ACC112 (cell line): ENCODE measurements around the gene CCDC83.
A peak's percentile ranks its signal among the peaks of the same experiment; 100 is the strongest.
"Not testable (repeated sequence)": the region's sequence is repeated elsewhere in the genome, so short reads cannot be mapped to it uniquely, and the experiment has no call there.

Experiments used
- H2AFZ ChIP-seq: fragments of 200-600 bp; sonication (generic); one replicate; pipeline ENCODE4 v1.6.0; 2017; ENCODE audit warnings: antibody characterized with exemption, low read length; ENCODE audit not compliant: unreplicated experiment
- H3K27ac ChIP-seq: fragments of 200-600 bp; sonication (generic); 2 replicates; pipeline ENCODE4 v1.5.1; 2014; ENCODE audit warnings: low read depth, mild to moderate bottlenecking, antibody characterized with exemption, low read length, moderate library complexity
- H3K27me3 ChIP-seq: fragments of 200-600 bp; sonication (generic); 2 replicates; pipeline ENCODE4 v1.6.1; 2014; ENCODE audit warnings: mild to moderate bottlenecking, antibody characterized with exemption, low read length, moderate library complexity, mixed read lengths; ENCODE audit not compliant: insufficient read depth
- H3K36me3 ChIP-seq: fragments of 200-600 bp; sonication (generic); 2 replicates; pipeline ENCODE4 v1.6.1; 2016; ENCODE audit warnings: mild to moderate bottlenecking, antibody characterized with exemption, low read length, moderate library complexity, mixed read lengths; ENCODE audit not compliant: insufficient read depth
- H3K4me1 ChIP-seq: fragments of 200-600 bp; sonication (generic); one replicate; pipeline ENCODE4 v1.6.1; 2016; ENCODE audit warnings: low read length, mixed read lengths; ENCODE audit not compliant: insufficient read depth, unreplicated experiment, control insufficient read depth
- H3K4me3 ChIP-seq: fragments of 200-600 bp; sonication (generic); 2 replicates; pipeline ENCODE4 v1.5.1; 2014; ENCODE audit warnings: mild to moderate bottlenecking, low read depth, low read length
- H3K79me2 ChIP-seq: fragments of 200-600 bp; sonication (generic); one replicate; pipeline ENCODE4 v1.6.0; 2016; ENCODE audit warnings: low read length; ENCODE audit not compliant: control insufficient read depth, unreplicated experiment, insufficient read depth

The CCDC83 gene

DNA sequence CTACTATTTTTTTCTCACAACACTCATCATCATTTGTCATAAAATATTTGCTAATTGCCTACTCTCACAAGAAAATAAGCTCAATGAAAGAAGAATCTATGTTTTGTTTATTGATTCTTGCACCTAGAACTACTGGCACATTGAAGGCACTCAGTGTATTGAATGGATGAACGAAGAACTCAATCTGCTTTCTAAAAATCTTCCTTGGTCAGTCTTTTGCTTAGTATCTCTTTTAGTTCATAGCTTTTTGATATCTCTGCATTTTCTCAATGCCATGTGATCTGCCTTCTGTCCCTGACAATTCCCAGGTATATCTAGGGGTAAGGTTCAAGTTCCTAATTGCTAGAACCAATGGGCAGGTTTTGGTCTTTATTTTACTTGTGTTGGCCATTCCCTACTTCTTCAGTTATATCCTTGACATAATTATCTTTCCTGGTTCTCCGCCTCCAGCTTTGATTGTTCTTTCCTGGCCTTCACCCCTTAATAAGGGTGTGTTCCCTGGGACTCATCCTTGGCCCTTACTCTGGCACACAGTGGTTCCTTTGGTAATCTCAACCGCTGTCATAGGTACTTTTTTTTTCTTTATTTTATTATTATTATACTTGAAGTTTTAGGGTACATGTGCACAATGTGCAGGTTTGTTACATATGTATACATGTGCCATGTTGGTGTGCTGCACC lies 96.4 kb downstream of the CCDC83 start:
- Histone ChIP-seq H3K27me3 (no peaks in the 10 kb centered on the region), H3K4me1 (peaks cover 44% of the 10 kb centered on the region), H3K27ac (no peak overlapping the region), H3K36me3 (peaks cover 14% of the 10 kb centered on the region; the same call in 1 of the 2 replicates), H3K79me2 (no peaks in the 10 kb centered on the region), H2AFZ (no peak overlapping the region), H3K4me3 (no peak overlapping the region)

DNA sequence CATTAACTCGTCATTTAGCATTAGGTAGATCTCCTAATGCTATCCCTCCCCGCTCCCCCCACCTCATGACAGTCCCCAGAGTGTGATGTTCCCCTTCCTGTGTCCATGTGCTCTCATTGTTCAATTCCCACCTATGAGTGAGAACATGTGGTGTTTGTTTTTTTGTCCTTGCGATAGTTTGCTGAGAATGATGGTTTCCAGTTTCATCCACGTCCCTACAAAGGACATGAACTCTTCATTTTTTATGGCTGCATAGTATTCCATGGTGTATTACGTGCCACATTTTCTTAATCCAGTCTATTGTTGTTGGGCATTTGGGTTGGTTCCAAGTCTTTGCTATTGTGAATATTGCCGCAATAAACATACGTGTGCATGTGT lies 96.9 kb downstream of the CCDC83 start:
- H3K4me1 ChIP-seq, result peaks cover 42% of the 10 kb centered on the region
- H2AFZ ChIP-seq, H3K79me2 ChIP-seq, H3K4me3 ChIP-seq, H3K27me3 ChIP-seq, H3K27ac ChIP-seq: not testable (repeated sequence)
- H3K36me3 ChIP-seq, result peaks cover 17% of the 10 kb centered on the region; the same call in 1 of the 2 replicates

DNA sequence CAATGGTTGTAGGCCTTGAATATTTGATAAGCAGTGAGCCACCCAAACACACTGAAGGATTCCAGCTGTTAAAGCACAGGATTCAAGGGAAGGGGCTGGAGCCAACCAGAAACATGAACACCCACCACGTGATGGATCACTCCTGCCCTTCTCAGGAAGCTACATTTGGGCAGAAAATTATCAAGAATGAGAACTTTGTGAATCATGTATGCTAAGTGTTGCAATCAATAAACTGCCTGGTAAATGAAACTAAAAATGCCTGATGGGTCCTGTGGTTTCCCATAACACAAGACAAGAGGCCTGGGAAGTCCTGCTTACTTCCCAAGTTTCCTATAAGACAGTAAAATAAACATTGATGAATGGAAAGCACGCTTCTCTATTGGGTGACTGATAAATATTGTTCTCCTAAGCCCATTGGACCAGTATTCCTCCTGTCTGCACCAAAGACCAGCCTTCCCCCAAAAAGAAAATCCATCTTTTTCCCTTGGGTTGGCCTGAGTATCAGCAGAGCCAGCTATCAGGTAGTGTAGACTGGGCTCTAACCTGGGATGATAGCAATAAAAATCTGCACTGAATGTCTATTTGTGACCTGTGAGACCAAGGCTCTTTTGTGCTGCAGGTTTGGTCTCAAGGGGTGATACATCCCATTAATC lies 98.4 kb downstream of the CCDC83 start:
- Histone ChIP-seq H3K36me3 (peaks cover 31% of the 10 kb centered on the region; the same call in 1 of the 2 replicates), H3K4me3 (no peak overlapping the region), H3K27ac (peak overlapping the region; percentile 64), H3K27me3 (no peaks in the 10 kb centered on the region), H2AFZ (no peak overlapping the region), H3K79me2 (no peaks in the 10 kb centered on the region), H3K4me1 (peaks cover 28% of the 10 kb centered on the region)

DNA sequence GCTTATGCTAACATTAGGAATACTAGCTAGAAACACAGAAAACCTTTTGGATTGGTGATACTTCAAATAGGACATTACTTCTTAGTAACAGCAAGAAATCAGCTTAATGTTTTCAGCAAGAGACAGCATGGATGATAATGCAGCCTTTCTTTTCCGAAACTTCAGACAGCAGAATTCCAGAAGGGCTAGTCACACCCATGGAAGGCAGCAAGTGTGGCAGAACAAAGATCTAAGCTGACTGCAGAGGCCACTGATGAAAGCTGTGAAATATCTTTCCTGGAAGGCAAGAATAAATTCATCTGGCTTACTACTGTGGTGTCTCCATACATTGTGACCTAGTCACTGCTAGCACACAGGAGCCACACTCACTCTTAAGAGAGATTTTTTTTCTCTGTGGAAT lies 100.3 kb downstream of the CCDC83 start:
- Histone ChIP-seq H3K4me1 (peaks cover 21% of the 10 kb centered on the region), H3K27ac (no peak overlapping the region), H3K79me2 (no peaks in the 10 kb centered on the region), H3K4me3 (no peak overlapping the region), H3K36me3 (peaks cover 32% of the 10 kb centered on the region; the same call in 1 of the 2 replicates), H3K27me3 (no peaks in the 10 kb centered on the region), H2AFZ (no peak overlapping the region)

DNA sequence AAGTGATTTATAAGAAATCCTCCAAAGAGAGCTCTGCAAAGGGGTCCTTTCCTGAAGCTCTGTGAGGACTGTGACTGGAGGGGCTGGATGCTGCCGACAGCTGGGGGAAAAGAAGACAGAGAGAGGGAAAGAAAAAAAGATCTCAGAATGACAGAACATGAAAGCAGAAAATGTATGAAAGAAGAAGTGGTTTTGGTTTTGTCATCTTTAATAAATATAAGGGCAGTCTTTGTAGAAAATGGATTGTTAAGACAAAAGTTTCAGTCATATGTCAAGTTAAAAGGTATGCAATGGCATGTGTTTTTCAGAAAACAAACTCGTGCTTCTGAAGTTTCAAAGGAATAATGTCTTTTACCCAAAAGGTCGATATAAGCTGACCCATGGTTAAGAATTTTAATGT lies 105.5 kb downstream of the CCDC83 start:
- no peak overlapping the region for H2AFZ ChIP-seq
- H3K4me3 ChIP-seq, result no peak overlapping the region
- peaks cover 14% of the 10 kb centered on the region for H3K79me2 ChIP-seq
- no peak overlapping the region for H3K27ac ChIP-seq
- no peaks in the 10 kb centered on the region for H3K27me3 ChIP-seq
- H3K4me1 ChIP-seq, result peaks cover 29% of the 10 kb centered on the region
- H3K36me3 ChIP-seq, result peaks cover 38% of the 10 kb centered on the region; the same call in 1 of the 2 replicates

DNA sequence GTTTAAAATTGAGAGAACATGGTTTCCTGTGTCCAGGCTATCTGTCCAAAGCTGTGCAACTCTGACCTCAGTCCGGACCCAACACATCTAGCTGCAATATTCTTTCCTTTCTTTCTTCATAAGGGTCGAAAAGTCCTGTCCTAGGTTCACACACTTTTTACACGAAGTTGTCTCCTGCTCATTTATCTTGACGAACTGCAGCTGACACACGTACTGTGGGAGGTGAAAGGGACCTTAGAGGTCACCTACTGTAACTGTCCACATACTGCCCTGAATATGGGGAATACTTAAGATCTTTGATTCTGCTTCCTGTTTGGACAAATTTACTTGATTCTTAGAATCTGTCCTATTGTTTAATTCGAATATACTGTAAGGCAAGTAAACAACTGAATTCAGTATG lies 105.9 kb downstream of the CCDC83 start:
- Histone ChIP-seq H3K79me2 (peaks cover 17% of the 10 kb centered on the region), H3K36me3 (peaks cover 35% of the 10 kb centered on the region; the same call in 1 of the 2 replicates), H2AFZ (no peak overlapping the region)

DNA sequence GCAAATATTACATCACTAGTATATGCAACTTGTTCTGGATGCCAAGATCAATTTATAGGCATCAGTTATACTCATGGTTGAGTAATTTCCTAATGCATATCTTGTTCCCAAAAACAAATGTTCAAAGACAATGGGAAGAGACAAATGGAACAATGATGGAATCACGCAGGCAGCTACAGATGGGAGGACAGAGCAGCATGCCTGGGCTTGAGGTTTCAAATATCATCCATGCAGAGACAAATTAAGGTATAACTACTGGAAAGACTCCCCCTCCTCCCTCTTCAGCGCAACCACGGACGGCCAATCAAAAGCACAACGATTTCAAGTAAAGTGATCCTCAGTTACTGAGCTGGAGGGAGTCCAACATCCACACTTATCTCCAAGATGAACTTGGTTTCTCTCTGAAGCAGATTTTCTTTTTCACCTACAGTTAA lies 106.8 kb downstream of the CCDC83 start:
- Histone ChIP-seq H3K4me3 (peak overlapping the region; percentile 14; the same call in 1 of the 2 replicates), H3K4me1 (peaks cover 22% of the 10 kb centered on the region), H3K36me3 (peaks cover 36% of the 10 kb centered on the region), H3K79me2 (peaks cover 24% of the 10 kb centered on the region), H3K27me3 (no peaks in the 10 kb centered on the region), H2AFZ (no peak overlapping the region), H3K27ac (peak overlapping the region; percentile 74)

More for the DNA sequence above, 105.9 kb downstream of the CCDC83 start:
- no peak overlapping the region for H3K4me3 ChIP-seq
- no peaks in the 10 kb centered on the region for H3K27me3 ChIP-seq
- peaks cover 25% of the 10 kb centered on the region for H3K4me1 ChIP-seq
- peak overlapping the region; percentile 39 for H3K27ac ChIP-seq

DNA sequence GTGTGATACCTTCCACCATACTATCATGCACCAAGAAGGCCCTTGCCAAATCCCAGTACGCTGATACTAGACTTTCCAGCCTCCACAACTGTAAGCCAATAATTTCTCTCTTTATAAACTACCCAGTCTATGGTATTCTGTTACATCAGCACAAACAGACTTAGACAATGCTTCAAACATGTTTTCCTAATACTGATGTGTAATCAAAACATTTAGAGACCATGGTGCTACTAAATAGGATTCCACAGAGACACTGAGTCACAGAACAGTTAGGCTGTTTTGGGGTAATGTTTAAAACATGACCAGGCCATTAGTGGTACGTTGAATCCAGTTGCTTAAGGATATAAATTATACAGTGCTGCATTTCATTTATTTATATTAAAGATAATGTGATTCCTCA lies 110.0 kb downstream of the CCDC83 start:
- H3K27ac ChIP-seq, result peak overlapping the region; percentile 45
- peaks cover 32% of the 10 kb centered on the region for H3K4me1 ChIP-seq
- peaks cover 40% of the 10 kb centered on the region for H3K79me2 ChIP-seq
- peaks cover 25% of the 10 kb centered on the region; the same call in 1 of the 2 replicates for H3K36me3 ChIP-seq
- no peak overlapping the region for H2AFZ ChIP-seq
- no peaks in the 10 kb centered on the region for H3K27me3 ChIP-seq
- no peak overlapping the region for H3K4me3 ChIP-seq

DNA sequence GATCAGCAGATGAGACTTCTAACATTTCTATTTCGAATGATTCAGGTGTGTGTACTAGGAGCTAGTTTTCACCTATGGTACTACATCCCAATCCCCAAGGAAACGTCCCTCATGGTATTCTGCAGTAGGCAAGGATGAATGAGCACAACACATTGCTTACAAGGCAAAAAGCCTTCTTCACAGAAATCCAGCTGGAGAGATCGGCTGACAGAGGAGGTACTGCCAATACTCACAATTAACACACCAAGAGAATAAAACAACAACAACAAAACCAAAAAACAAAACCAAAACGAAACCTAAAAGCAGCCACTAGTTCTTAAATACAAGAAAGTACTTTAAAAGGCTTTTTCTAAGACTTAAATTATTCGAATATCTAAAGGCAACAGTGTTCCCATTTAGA lies 112.3 kb downstream of the CCDC83 start:
- H3K79me2 ChIP-seq, result peaks cover 40% of the 10 kb centered on the region
- no peak overlapping the region for H2AFZ ChIP-seq
- H3K27me3 ChIP-seq, result no peaks in the 10 kb centered on the region
- peaks cover 33% of the 10 kb centered on the region for H3K36me3 ChIP-seq
- peaks cover 19% of the 10 kb centered on the region for H3K4me1 ChIP-seq
- no peak overlapping the region for H3K27ac ChIP-seq
- H3K4me3 ChIP-seq, result no peak overlapping the region
